TTC549 (cell line): ENCODE data around the gene DAAM1.

Experiments
- FAIRE-seq: peaks from 2 replicates; lab custom pipeline; 2012; peaks lifted over from hg19 to GRCh38; lab: Jason Lieb, UNC

DAAM1 gene

DNA sequence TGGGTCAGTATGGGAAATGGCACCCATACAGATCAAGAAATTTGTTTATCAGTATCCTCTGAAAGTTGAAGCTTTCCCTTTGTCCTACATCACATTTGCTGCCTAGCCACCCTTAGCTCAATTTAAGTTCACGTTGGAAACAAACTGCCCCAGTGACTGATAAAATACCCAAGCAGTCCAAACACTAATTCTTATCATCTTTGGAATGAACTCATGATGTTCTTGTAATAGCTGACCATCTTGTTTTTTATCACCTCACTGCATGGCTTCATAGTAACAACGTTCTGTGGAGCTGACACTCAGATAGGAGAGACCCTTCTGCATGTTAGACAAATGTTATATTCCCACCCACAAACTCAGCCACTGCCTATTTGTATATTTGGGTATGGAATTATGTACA, 183.3 kb downstream of the DAAM1 start:
- FAIRE-seq = no peak

- no peak for FAIRE-seq
These were observed 185.6 kb downstream of the DAAM1 start for GRCh38 chr14:59374048-59374447.

DNA sequence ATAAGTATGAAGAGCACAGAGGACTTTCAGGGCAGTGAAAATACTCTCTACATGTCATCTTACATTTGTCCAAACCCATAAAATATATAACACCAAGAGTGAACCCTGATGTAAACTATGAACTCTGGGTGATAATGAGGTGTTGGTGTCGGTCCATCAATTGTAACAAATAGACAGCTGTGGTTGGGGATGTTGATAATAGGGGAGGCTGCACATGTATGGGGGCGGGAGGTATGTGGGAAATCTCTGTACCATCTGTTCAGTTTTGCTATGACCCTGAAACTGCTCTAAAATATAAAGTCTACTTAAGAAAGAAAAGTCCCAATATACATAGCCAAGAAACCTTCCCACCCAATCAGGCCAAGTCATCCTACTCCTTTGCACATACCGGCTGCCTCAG, 188.2 kb downstream of the DAAM1 start:
- no peak for FAIRE-seq

DNA sequence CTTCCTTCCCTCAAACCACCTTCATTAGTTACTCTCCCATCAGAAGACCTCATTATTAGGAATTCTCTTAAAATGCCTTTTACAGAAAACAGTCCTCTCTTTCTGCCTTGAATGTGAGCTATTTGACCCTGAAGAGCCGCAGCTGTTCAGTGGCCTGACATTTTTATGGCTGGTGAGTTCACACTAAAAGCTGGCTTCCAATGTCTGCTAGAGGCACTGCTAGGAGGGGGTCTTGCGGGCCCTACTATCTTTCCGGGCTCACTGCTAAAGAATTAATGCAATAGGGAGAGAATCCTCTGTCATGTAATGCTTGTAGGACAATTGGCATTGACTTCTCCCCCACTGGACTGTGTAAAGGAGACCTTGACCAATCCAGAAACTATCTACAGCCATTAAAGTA, 189.0 kb downstream of the DAAM1 start:
- FAIRE-seq = no peak

DNA sequence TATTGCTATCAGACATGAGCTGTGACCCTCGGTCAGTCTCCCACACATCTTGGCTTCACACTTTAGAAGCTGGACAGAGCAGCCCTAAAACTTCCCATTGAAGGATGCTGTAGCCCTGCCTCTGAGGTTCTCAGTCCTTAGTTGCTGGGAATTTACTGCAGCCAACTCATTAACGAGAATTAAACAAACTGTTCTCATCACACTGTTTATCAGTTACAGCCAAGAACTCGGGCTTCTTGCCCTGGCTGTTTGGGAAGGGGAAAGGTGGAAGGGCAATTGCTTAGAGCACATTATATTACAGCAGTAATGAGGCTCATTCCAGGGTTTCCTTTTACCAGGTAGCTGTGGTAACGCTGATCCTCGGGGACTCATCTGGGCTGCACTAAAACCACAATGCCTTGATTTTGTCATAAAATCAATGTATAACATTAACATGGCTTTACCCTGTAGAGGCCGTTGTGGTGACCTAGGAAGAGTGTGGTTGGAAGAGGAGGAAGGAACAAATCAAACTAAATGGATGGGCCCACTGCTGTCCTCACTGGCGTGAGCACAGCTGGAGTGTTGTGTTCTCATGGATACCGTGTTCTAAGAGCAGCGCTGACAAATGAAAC, 189.6 kb downstream of the DAAM1 start:
- FAIRE-seq = no peak

DNA sequence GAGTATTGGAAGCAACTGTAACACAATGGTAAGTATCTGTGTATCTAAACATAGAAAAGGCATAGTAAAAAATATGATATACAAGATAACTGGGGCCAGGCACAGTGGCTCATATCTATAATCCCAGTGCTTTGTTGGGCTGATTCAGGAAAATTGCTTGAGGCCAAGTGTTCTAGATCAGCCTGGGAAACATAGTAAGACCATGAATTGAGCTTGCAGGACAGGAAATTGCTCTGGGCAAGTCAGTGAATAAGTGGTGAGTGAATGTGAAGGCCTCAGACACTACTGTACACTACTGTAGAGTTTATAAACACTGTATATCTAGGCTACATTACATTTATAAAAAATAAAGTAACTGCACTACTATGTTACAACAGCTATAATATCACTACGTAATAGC, 201.5 kb downstream of the DAAM1 start:
- FAIRE-seq = no peak

GRCh38 chr14:59391388-59391787, 202.9 kb downstream of the DAAM1 start:
- no peak for FAIRE-seq

- FAIRE-seq = no peak
These were observed 205.8 kb downstream of the DAAM1 start for GRCh38 chr14:59394268-59394667.

GRCh38 chr14:59395672-59396071, 207.2 kb downstream of the DAAM1 start:
- no peak for FAIRE-seq

DNA sequence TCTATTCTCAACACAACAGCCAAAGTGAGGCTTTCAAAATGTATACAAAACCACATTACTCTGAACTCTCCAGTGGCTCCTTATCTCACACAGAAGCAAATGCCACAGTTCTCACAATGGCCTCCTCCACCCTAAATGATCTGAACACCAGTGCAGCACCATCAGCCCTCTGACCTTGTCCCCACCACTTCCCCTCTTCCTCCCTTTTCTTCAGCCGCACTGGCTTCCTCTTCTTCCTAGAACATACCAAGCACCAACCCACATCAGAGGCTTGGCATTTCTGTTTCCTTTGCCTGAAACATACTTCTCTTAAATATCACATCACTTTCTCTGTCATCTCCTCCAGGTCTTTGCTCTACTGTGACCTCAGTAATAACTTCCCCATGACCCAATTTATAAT, 210.4 kb downstream of the DAAM1 start:
- no peak for FAIRE-seq

- FAIRE-seq = no peak
These were observed 218.2 kb downstream of the DAAM1 start for GRCh38 chr14:59406454-59407245.

GRCh38 chr14:59407246-59408010, 219.0 kb downstream of the DAAM1 start:
- no peak for FAIRE-seq

GRCh38 chr14:59415836-59416602, 227.6 kb downstream of the DAAM1 start:
- no peak for FAIRE-seq

DNA sequence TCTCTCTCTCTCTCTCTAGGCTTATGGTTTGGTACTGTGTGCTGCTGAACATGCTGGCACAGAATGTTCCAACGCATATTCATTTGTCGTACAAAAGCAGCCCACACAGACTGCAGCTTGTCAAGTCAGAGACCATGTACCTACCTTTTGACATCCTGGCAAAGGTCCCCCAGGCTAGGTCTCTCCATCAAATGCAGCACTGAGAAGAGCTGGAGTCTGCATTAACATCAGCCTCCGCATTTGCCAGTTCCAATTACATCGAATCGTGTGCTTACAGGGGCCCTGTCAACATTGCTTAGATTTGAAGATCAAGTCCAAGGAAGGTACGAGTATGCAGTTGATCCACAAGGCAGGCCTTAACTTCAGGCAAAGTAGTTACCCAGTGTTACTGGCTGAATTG, 228.8 kb downstream of the DAAM1 start:
- no peak for FAIRE-seq

DNA sequence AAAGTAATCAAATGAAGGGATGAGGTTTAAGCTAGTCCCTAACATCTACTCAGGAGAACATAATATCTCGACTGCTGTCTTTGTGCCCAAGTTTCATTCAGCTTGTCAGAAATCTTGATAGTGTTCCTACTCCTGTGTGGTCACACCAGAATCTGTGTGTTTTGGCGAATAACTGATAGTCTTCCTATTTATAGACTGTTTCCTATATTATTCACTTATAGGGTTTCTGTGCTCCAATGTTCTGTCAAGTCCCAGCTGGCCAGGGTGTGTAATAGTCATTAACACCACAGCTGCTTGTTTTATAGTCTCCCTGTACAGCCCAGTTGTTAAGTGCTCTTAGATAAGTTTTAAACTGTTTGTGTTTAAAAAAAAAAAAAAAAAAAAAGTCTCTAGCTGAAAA, 230.8 kb downstream of the DAAM1 start:
- FAIRE-seq = no peak
